Measurements from ENCODE around the gene STK32B. TPM values are rescaled to one million over a fixed set of nuclear protein-coding genes. Genes with fewer than 3 reads are reported as not detected.

The STK32B gene
- total RNA-seq, 1 experiment from 2014 or later, result 1.1 TPM

GRCh38 chr4:5192678-5193077 lies 141.4 kb downstream of the STK32B start:
- no peaks in the 10 kb centered on the region for H3F3A ChIP-seq (ENCODE audit: low read length, unreplicated experiment)
- no peak overlapping the region for H3K4me3 ChIP-seq (ENCODE audit: low read length)
- H3K79me2 ChIP-seq (ENCODE audit: low read length), result no peaks in the 10 kb centered on the region
- TF ChIP-seq EZH2phosphoT487 (IDR thresholded peaks at IDR 0.05; ENCODE audit: borderline replicate concordance, low read length), result no peak
- no peak for TF ChIP-seq EZH2 (IDR thresholded peaks at IDR 0.05; ENCODE audit: low read length, unreplicated experiment)
- TF ChIP-seq, protein P1, sequence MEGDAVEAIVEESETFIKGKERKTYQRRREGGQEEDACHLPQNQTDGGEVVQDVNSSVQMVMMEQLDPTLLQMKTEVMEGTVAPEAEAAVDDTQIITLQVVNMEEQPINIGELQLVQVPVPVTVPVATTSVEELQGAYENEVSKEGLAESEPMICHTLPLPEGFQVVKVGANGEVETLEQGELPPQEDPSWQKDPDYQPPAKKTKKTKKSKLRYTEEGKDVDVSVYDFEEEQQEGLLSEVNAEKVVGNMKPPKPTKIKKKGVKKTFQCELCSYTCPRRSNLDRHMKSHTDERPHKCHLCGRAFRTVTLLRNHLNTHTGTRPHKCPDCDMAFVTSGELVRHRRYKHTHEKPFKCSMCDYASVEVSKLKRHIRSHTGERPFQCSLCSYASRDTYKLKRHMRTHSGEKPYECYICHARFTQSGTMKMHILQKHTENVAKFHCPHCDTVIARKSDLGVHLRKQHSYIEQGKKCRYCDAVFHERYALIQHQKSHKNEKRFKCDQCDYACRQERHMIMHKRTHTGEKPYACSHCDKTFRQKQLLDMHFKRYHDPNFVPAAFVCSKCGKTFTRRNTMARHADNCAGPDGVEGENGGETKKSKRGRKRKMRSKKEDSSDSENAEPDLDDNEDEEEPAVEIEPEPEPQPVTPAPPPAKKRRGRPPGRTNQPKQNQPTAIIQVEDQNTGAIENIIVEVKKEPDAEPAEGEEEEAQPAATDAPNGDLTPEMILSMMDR (conservative IDR thresholded peaks at IDR 0.05; ENCODE audit: low read depth, low read length), result no peak
- no peaks in the 10 kb centered on the region for H3K9me2 ChIP-seq (replicated peaks; ENCODE audit: low read length)
- H3K4me1 ChIP-seq (ENCODE audit: insufficient read depth, low read length), result peaks cover 4% of the 10 kb centered on the region; the same call in 1 of the 2 replicates
- H3K9me3 ChIP-seq (ENCODE audit: low read length), result no peaks in the 10 kb centered on the region
- ATAC-seq (no peak; the same call in 1 of the 2 replicates), DNase-seq (no peak)
- H3K36me3 ChIP-seq (ENCODE audit: low read depth, low read length), result no peaks in the 10 kb centered on the region
- no peak overlapping the region for H3K27ac ChIP-seq (ENCODE audit: low read length)
- no peaks in the 10 kb centered on the region for H4K20me1 ChIP-seq (ENCODE audit: low read length)
- no peak overlapping the region for H3K9ac ChIP-seq (ENCODE audit: low read length)
- intact Hi-C loops (cut with micrococcal nuclease), result no loop called here
- no TSS peak for BruUV-seq (replicated peaks)
- POLR2A ChIA-PET (ENCODE audit: unreplicated experiment), result no interaction called here
- no peaks in the 10 kb centered on the region; the same call in 1 of the 2 replicates for H3K27me3 ChIP-seq (ENCODE audit: low read length)
- CTCF ChIA-PET, result no interaction called here
- H3K4me2 ChIP-seq (ENCODE audit: low read length), result no peak overlapping the region
- no peak overlapping the region for H2AFZ ChIP-seq (ENCODE audit: low read length)

- Histone ChIP-seq H4K20me1 (ENCODE audit: low read length) (no peaks in the 10 kb centered on the region), H3K27ac (ENCODE audit: low read length) (no peak overlapping the region), H3F3A (ENCODE audit: low read length, unreplicated experiment) (no peaks in the 10 kb centered on the region), H3K36me3 (ENCODE audit: low read depth, low read length) (no peaks in the 10 kb centered on the region), H3K9ac (ENCODE audit: low read length) (no peak overlapping the region), H3K27me3 (ENCODE audit: low read length) (no peaks in the 10 kb centered on the region), H3K9me3 (ENCODE audit: low read length) (no peaks in the 10 kb centered on the region), H3K4me3 (ENCODE audit: low read length) (no peak overlapping the region), H3K79me2 (ENCODE audit: low read length) (no peaks in the 10 kb centered on the region), H3K4me2 (ENCODE audit: low read length) (no peak overlapping the region), H3K9me2 (replicated peaks; ENCODE audit: low read length) (no peaks in the 10 kb centered on the region), H2AFZ (ENCODE audit: low read length) (no peak overlapping the region), H3K4me1 (ENCODE audit: insufficient read depth, low read length) (no peaks in the 10 kb centered on the region)
- no peak for ATAC-seq
- ChIA-PET CTCF (no interaction called here), POLR2A (ENCODE audit: unreplicated experiment) (no interaction called here)
- DNase-seq, result no peak
- no TSS peak for BruUV-seq (replicated peaks)
- intact Hi-C loops (cut with micrococcal nuclease), result no loop called here
- TF ChIP-seq, protein P1 (conservative IDR thresholded peaks at IDR 0.05; ENCODE audit: low read depth, low read length), result no peak
- TF ChIP-seq EZH2 (IDR thresholded peaks at IDR 0.05; ENCODE audit: low read length, unreplicated experiment) (no peak), EZH2phosphoT487 (IDR thresholded peaks at IDR 0.05; ENCODE audit: borderline replicate concordance, low read length) (no peak)
Observed at GRCh38 chr4:5198656-5199541, 147.6 kb downstream of the STK32B start.

DNA sequence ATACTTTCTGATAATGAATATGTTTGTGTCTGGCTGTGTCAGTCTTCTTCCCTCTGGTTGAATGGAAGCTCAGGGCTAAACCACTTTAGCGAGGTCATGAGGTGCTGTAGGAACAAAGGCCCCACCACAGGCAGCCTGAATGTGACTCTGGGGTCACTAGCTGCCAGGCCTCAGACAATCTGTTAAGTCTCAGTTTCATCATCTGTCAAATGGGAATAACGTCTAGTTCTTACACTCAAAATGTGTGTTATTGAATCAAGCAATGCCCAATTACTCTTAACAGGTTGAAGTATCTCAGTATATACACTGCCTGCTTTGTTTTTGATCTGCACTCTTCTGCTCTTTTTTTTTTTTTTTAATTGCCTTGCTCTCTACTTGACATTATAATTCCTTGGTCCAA lies 148.6 kb downstream of the STK32B start:
- Histone ChIP-seq H3K4me1 (ENCODE audit: insufficient read depth, low read length) (no peaks in the 10 kb centered on the region), H3K9me2 (replicated peaks; ENCODE audit: low read length) (no peaks in the 10 kb centered on the region), H2AFZ (ENCODE audit: low read length) (no peak overlapping the region), H3F3A (ENCODE audit: low read length, unreplicated experiment) (no peaks in the 10 kb centered on the region), H3K27ac (ENCODE audit: low read length) (no peak overlapping the region), H3K4me3 (ENCODE audit: low read length) (no peak overlapping the region), H3K27me3 (ENCODE audit: low read length) (no peaks in the 10 kb centered on the region), H3K9me3 (ENCODE audit: low read length) (no peaks in the 10 kb centered on the region), H3K79me2 (ENCODE audit: low read length) (no peaks in the 10 kb centered on the region), H3K9ac (ENCODE audit: low read length) (no peak overlapping the region), H3K4me2 (ENCODE audit: low read length) (no peak overlapping the region), H4K20me1 (ENCODE audit: low read length) (no peaks in the 10 kb centered on the region), H3K36me3 (ENCODE audit: low read depth, low read length) (no peaks in the 10 kb centered on the region)
- intact Hi-C loops (cut with micrococcal nuclease), result no loop called here
- ChIA-PET POLR2A (ENCODE audit: unreplicated experiment) (no interaction called here), CTCF (no interaction called here)
- BruUV-seq (replicated peaks), result no TSS peak
- TF ChIP-seq EZH2 (IDR thresholded peaks at IDR 0.05; ENCODE audit: low read length, unreplicated experiment) (no peak), EZH2phosphoT487 (IDR thresholded peaks at IDR 0.05; ENCODE audit: borderline replicate concordance, low read length) (no peak)
- TF ChIP-seq, protein P1 (conservative IDR thresholded peaks at IDR 0.05; ENCODE audit: low read depth, low read length), result no peak
- DNase-seq, result no peak
- no peak for ATAC-seq
